Astrocyte of the cerebellum (primary cell): ENCODE data around the gene MAN2B2.
"Not testable (repeated sequence)": the region's sequence is repeated elsewhere in the genome, so short reads cannot be mapped to it uniquely, and the experiment has no call there.

ENCODE experiments used
- DNase-seq: peaks from one replicate; pipeline ENCODE4 v3.0.0-alpha.2; 2011; ENCODE audit warnings: low read depth
- H3K4me3 ChIP-seq: 2 replicates; pipeline ENCODE4 v1.5.1; 2011; ENCODE audit warnings: mild to moderate bottlenecking, low read depth, low read length, moderate library complexity
- in situ Hi-C: cut with HindIII; loops from 2 replicates; pipeline ENCODE4 v1.10.0; 2017; ENCODE audit warnings: low sequenced_read_pairs
- TF ChIP-seq, protein P1 (sequence below): IDR thresholded peaks from 2 replicates; pipeline ENCODE4 v1.5.1; 2012; ENCODE audit warnings: low read length, low read depth, moderate library complexity, mild to moderate bottlenecking; ENCODE audit errors: missing control alignments

The MAN2B2 gene

DNA sequence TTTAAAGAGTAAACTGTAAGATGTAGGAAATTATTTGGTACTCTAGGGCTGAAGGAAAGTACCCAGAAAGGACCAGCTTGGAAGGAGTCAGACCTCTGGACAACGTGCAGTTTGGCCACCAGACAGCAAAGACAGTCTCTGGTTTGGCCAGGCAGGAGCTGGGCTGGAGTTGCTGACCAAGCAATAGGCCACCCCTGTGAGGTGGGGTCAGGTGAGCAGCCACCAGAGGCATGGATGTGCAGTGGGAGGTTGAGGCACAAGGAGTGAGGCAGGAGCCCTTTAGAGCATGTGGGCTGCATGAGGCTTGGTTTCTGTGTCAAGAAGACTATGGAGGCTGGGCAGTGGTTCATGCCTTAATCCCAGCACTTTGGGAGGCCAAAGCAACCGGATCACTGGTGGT lies 47.8 kb downstream of the MAN2B2 start:
- TF ChIP-seq, protein P1, sequence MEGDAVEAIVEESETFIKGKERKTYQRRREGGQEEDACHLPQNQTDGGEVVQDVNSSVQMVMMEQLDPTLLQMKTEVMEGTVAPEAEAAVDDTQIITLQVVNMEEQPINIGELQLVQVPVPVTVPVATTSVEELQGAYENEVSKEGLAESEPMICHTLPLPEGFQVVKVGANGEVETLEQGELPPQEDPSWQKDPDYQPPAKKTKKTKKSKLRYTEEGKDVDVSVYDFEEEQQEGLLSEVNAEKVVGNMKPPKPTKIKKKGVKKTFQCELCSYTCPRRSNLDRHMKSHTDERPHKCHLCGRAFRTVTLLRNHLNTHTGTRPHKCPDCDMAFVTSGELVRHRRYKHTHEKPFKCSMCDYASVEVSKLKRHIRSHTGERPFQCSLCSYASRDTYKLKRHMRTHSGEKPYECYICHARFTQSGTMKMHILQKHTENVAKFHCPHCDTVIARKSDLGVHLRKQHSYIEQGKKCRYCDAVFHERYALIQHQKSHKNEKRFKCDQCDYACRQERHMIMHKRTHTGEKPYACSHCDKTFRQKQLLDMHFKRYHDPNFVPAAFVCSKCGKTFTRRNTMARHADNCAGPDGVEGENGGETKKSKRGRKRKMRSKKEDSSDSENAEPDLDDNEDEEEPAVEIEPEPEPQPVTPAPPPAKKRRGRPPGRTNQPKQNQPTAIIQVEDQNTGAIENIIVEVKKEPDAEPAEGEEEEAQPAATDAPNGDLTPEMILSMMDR = no peak
- in situ Hi-C loops = no loop called here
- no peak overlapping the region for H3K4me3 ChIP-seq
- DNase-seq = no peak

DNA sequence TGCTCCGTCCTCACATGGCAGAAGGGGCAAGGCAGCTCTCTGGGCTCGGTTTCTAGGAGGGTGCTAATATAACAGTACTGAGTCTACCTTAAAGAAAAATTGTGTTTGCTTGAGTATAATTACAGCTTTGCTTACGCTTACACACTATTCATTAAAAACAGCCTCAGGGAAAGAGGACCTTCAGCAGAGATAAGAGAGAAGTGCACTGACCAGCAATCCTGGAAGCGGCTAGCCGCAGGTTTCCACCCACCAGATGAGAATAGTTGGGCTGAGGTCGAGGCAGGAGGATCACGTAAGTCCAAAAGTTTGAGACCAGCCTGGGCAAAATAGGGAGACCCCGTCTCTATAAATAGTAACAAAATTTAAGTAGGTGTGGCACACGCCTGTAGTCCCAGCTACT lies 50.3 kb downstream of the MAN2B2 start:
- TF ChIP-seq, protein P1 = no peak
- no peak for DNase-seq
- in situ Hi-C loops = no loop called here
- no peak overlapping the region for H3K4me3 ChIP-seq

DNA sequence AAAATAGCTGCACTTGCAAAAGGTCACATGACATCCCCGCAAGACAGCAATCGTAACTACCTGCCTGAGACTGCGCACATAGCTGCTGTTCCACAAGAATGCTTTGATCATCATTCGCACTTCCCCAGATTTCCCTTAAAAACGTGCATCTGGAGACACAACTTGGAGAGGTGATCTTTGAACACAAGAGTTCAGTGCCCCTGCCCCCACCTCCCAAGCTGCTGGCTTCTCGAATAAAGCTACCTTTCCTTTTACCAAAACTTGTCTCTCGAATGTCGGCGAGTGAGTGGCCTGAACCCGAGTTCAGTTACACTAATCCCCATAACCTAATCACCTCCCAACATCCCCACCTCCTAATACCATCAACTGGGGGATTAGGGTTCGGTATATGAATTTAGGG lies 51.1 kb downstream of the MAN2B2 start:
- in situ Hi-C loops = no loop called here

DNA sequence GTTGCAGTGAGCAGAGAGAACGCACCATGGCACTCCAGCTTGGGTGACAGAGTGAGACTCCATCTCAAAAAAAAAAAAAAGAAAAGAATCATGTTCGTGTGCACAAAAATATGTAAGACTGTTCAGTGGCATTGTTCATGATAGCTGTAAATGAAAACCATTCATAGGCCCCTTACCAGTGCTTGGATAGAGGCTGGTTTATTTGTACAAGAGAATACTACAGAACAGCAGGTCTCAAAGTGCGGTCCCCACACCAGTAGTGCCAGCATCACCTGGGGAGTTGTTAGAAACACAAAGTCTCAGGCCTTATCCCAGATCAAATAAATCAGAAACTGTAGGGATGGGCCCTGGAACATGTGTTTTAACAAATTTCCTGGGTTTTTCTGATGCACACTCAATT lies 52.8 kb downstream of the MAN2B2 start:
- in situ Hi-C loops = no loop called here
- TF ChIP-seq, protein P1 = no peak
- DNase-seq = no peak
- no peak overlapping the region for H3K4me3 ChIP-seq

More for the DNA sequence above, 51.1 kb downstream of the MAN2B2 start:
- DNase-seq = no peak
- H3K4me3 ChIP-seq = no peak overlapping the region
- TF ChIP-seq, protein P1 = no peak

DNA sequence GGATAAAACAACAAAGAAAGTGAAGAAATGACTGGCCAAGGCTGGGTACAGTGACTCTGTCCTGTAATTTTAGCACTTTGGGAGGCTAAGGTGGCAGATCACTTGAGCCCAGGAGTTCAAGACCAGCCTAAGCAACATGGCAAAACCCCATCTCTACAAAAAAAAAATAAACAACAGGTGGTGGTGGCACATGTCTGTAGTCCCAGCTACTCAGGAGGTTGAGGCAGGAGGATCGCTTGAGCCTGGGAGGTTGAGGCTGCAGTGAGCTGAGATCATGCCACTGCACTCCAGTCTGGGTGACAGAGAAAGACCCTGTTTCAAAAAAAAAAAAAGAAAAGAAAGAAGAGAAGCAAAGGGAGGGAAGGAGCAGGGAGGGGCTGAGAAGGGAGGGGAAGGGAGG lies 53.5 kb downstream of the MAN2B2 start:
- H3K4me3 ChIP-seq, DNase-seq, in situ Hi-C loops: not testable (repeated sequence)

DNA sequence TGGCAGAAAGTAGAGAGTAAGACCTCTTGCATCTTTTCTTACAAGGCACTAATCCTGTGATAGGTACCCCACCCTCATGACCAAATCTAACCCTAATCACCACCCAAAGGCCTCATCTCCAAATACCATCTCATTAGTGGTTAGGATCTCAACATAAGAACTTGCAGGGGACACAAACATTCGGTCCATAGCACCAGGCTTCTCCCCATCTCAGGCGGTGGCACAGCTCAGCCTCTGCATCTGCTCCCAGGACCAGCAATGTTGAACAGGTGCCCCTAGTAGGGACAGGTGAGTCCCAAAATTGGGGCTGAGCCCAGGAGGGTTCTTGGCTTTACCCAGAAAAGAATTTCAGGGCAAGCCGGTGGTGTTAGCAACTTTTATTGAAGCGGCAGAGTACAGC lies 57.1 kb downstream of the MAN2B2 start:
- no peak overlapping the region for H3K4me3 ChIP-seq
- TF ChIP-seq, protein P1 = no peak
- DNase-seq = no peak
- in situ Hi-C loops = no loop called here

DNA sequence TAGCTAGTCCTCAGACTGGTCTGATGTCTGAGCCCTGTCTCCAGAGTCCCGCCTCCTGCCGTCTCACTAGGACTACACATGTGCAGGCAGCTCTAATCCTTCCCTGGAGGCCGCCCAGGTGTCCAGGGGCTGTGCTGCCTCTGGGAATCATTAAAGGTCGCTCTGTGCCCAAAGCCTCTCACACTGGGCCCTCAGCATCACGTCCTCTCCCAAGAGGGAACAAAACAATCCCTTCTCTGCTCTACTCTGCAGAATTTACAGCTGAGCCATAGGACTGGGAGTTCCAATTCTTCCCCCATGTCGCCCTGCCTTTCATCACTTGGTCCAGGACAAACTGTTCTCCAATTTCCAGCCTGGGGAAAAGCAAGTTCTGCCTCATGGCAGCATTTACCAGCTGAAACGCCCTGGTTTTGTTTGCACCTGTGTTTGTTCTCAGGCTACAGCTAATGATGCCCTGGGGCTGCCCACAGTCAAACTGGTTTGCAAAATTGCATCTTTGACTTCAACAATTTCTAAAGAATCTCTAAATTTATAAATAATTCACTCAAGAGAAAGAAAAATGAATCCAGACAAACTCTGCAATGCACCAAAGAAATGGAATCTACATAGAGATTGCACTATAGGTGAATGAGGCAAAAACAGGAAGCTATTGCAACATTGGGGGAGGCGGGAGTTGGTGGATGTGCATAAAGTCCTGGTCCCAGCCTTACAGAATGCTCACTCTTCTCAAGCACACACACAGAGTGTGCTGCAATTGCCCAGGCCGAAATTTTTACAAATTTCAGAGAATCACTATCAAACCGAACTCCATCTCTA lies 58.3 kb downstream of the MAN2B2 start:
- no peak overlapping the region for H3K4me3 ChIP-seq
- in situ Hi-C loops = no loop called here
- TF ChIP-seq, protein P1 = no peak
- no peak for DNase-seq
